ENCODE results near the gene CEP120.
"Not testable (repeated sequence)": the region's sequence is repeated elsewhere in the genome, so short reads cannot be mapped to it uniquely, and the experiment has no call there.

The CEP120 gene

GRCh38 chr5:123423278-123424149, at the start of gene CEP120:
TSS of gene CEP120 (minus strand) at chr5:123423403. CDS start at chr5:123422998, 405 bp downstream.
- peak; percentile 96 for DNase-seq (ENCODE audit: low spot score)

- DNase-seq (ENCODE audit: low spot score), result no peak
Observed at GRCh38 chr5:123472150-123472924, 49.1 kb upstream of the CEP120 start.

- DNase-seq (ENCODE audit: low spot score), result no peak
Observed at GRCh38 chr5:123471385-123471784, 48.2 kb upstream of the CEP120 start.

- DNase-seq (ENCODE audit: low spot score), result not testable (repeated sequence)
Observed at GRCh38 chr5:123466839-123467238, 43.6 kb upstream of the CEP120 start.

GRCh38 chr5:123460296-123460729, 37.1 kb upstream of the CEP120 start:
- no peak for DNase-seq (ENCODE audit: low spot score)

GRCh38 chr5:123458994-123459393, 35.8 kb upstream of the CEP120 start:
- not testable (repeated sequence) for DNase-seq (ENCODE audit: low spot score)

- no peak for DNase-seq (ENCODE audit: low spot score)
Observed at GRCh38 chr5:123456242-123456641, 33.0 kb upstream of the CEP120 start.

GRCh38 chr5:123455640-123456039, 32.4 kb upstream of the CEP120 start:
- peak; percentile 6 for DNase-seq (ENCODE audit: low spot score)

GRCh38 chr5:123455095-123455494, 31.9 kb upstream of the CEP120 start:
- DNase-seq (ENCODE audit: low spot score), result no peak

GRCh38 chr5:123454259-123454911, 31.2 kb upstream of the CEP120 start:
- DNase-seq (ENCODE audit: low spot score), result no peak

- no peak for DNase-seq (ENCODE audit: low spot score)
Observed at GRCh38 chr5:123452401-123452800, 29.2 kb upstream of the CEP120 start.

GRCh38 chr5:123451047-123451446, 27.8 kb upstream of the CEP120 start:
- no peak for DNase-seq (ENCODE audit: low spot score)

GRCh38 chr5:123450640-123451039, 27.4 kb upstream of the CEP120 start:
- DNase-seq (ENCODE audit: low spot score), result no peak

- no peak for DNase-seq (ENCODE audit: low spot score)
Observed at GRCh38 chr5:123450114-123450513, 26.9 kb upstream of the CEP120 start.

- DNase-seq (ENCODE audit: low spot score), result no peak
Observed at GRCh38 chr5:123449424-123449974, 26.3 kb upstream of the CEP120 start.

- DNase-seq (ENCODE audit: low spot score), result no peak
Observed at GRCh38 chr5:123448743-123449142, 25.5 kb upstream of the CEP120 start.

- no peak for DNase-seq (ENCODE audit: low spot score)
Observed at GRCh38 chr5:123448017-123448617, 24.9 kb upstream of the CEP120 start.

GRCh38 chr5:123444016-123444415, 20.8 kb upstream of the CEP120 start:
- DNase-seq (ENCODE audit: low spot score), result no peak

GRCh38 chr5:123441408-123441807, 18.2 kb upstream of the CEP120 start:
- no peak for DNase-seq (ENCODE audit: low spot score)

GRCh38 chr5:123440456-123441181, 17.4 kb upstream of the CEP120 start:
- DNase-seq (ENCODE audit: low spot score), result no peak

GRCh38 chr5:123439709-123440108, 16.5 kb upstream of the CEP120 start:
- no peak for DNase-seq (ENCODE audit: low spot score)
